GM10248 (cell line): ENCODE data around the gene EHD3.

Experiments
- CTCF ChIA-PET: fragments of 300-600 bp; sonication (Branson Sonifier 250); formaldehyde crosslinking; extraction: SDS; loops from one replicate; lab custom pipeline; 2021; ENCODE audit warnings: antibody characterized with exemption; lab: Yijun Ruan, JAX
- POLR2A ChIA-PET: fragments of 350-650 bp; sonication (Branson Sonifier 250); formaldehyde crosslinking; extraction: SDS; loops from one replicate; lab custom pipeline; 2020; ENCODE audit warnings: antibody characterized with exemption; lab: Yijun Ruan, JAX
- DNase-seq: peaks from one replicate; pipeline ENCODE4 v3.0.0; 2012; ENCODE audit errors: extremely low spot score
- TF ChIP-seq, protein P1 (sequence below): IDR thresholded peaks from 2 replicates; pipeline ENCODE4 v1.5.1; 2012; ENCODE audit warnings: mild to moderate bottlenecking, low read depth; ENCODE audit errors: extremely low read depth, missing control alignments, control extremely low read depth

Gene EHD3

DNA sequence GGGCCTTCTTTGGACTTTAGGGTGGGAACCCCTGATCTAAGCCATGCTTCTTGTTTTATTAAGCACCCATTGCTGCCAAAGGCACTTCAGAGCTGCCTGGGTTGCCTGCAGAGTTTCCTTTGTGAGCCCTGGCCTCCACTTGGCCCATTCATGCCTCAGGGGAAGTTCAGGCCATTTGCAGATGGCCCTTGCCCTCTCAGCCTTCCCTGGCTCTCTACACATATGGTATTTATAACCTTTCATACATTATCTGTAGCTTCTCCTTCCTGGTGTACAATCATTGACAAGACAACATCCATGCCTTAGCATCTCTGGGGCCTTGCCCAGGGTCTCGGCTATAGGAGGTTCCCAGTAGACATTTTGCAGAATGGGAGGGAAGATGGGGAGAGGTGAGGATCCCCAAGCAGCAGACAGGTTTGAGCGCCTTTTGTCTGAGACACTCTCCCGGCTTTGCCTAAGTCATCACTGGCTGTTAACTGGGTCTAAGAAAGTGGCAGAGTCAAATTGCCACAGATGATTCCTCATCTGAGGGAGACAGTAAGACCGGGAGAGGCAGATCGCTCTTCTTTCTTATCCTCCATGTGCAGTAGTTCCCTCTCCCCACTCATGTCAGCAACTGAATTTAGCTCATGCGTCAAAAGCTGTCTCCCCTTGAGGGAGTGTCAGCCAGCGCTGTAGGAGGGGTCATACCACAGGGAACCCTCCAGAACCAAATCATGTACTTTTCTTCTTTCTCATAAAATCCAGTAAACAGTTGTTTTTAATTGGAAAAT lies 2.7 kb downstream of the EHD3 start:
- CTCF ChIA-PET, result interaction anchor here (0.9 kb wide), 1 partner anchor 10 kb away, joined by 4 read pairs; no protein-coding TSS in a partner anchor
- POLR2A ChIA-PET, result no interaction called here
- TF ChIP-seq, protein P1, sequence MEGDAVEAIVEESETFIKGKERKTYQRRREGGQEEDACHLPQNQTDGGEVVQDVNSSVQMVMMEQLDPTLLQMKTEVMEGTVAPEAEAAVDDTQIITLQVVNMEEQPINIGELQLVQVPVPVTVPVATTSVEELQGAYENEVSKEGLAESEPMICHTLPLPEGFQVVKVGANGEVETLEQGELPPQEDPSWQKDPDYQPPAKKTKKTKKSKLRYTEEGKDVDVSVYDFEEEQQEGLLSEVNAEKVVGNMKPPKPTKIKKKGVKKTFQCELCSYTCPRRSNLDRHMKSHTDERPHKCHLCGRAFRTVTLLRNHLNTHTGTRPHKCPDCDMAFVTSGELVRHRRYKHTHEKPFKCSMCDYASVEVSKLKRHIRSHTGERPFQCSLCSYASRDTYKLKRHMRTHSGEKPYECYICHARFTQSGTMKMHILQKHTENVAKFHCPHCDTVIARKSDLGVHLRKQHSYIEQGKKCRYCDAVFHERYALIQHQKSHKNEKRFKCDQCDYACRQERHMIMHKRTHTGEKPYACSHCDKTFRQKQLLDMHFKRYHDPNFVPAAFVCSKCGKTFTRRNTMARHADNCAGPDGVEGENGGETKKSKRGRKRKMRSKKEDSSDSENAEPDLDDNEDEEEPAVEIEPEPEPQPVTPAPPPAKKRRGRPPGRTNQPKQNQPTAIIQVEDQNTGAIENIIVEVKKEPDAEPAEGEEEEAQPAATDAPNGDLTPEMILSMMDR, result no peak
- DNase-seq, result no peak

DNA sequence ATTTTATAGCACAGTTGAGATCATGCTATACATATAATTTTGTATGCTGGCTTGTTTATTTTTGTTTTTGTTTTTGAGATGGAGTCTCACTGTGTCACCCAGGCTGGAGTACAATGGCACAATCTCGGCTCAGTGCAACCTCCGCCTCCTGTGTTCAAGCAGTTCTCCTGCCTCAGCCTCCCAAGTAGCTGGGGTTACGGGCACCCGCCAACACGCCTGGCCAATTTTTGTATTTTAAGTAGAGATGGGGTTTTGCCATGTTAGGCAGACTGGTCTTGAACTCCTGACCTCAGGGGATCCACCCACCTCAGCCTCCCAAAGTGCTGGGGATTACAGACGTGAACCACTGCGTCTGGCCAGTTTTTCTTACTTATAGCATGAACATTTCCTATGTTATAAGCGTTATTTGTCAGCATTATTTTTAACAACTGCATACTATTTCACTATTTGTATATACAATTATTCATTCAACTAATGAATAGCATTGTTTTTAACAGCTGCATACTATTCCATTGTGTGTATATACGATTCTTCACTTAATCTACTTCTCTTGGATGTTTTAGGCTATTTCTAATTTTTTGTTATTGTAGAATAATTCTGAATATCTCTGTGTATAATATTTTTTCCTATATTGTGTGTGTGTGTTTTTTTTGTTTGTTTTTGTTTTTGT lies 3.5 kb downstream of the EHD3 start:
- POLR2A ChIA-PET, result no interaction called here
- DNase-seq, result no peak
- TF ChIP-seq, protein P1, result no peak
- CTCF ChIA-PET, result interaction anchor here (0.9 kb wide), 1 partner anchor 11 kb away, joined by 4 read pairs; no protein-coding TSS in a partner anchor

DNA sequence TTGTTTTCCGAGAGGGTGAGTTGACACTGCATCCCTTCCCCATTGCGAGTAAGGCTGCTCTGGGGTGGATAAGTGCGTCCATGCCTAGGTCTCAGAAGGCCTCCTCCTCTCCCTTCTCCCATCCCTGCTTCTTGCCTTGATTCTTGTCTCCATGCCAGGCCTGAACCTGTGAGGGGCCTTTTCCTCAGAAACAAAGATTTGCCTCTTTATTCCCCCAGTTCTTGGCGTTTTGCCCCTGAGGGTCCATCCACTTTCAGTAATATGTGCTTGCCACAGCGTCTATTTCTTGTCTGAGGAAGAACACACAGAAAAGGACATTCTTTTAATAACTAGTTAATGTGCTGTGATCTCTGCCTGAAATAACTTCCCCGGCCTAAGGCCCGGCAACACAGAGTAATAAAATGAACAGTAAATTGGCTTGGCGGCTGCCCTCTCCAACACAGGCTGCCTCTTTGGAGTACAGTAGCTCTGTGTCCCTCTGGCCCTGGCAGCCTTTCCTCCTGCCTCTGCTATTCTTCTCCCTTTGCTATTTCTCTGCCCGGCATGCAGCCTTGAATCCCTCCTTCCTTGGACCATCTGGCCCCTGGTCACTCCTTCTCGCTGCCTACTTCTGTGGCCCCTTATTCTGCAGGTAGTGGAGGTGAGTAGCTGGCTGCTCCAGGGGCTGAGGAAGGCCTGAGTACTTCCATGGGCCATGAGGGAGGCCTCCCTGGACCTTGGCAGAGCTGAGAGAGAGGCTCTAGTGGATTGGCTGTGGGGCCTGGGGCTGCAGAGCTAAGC lies 4.4 kb downstream of the EHD3 start:
- TF ChIP-seq, protein P1, result no peak
- ChIA-PET CTCF (interaction anchor here (1.4 kb wide), 1 partner anchor 95 kb away, joined by 3 read pairs; no protein-coding TSS in a partner anchor), POLR2A (no interaction called here)
- no peak for DNase-seq

DNA sequence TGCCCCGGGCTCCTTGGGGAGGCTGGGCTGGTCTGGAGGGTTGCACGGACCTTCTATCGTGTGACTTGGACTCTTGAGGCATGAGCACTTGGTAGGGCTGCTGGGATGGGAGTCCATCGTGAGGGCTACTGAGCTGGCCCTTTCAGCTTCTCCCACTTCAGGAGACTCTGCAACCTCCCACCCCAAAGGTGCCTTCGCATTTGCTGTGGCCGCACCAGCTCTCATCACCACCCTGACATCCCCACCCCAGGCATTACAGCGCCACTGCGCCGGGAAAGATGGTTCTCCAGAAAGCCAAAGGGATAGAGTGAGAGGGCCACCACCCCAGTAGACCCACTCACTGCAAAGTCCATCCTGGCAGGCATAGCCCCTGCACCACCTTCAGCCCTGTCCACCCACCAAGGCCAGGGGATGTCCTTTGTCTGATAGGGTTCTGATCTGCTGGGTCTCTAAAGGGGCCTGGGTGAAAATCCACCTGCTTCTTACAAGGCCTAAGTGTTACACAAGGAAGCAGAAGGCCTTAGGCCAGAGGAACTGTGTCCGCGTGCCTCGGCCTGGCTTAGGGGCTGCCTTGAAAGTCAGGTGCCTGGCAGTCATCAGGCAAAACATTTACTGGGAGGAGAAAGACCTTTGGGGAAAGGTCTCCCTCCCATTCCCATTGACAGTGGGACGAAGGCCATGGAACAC lies 5.1 kb downstream of the EHD3 start:
- CTCF ChIA-PET, result interaction anchor here (1.4 kb wide), 1 partner anchor 94 kb away, joined by 3 read pairs; no protein-coding TSS in a partner anchor
- POLR2A ChIA-PET, result no interaction called here
- TF ChIP-seq, protein P1, result no peak
- DNase-seq, result no peak

DNA sequence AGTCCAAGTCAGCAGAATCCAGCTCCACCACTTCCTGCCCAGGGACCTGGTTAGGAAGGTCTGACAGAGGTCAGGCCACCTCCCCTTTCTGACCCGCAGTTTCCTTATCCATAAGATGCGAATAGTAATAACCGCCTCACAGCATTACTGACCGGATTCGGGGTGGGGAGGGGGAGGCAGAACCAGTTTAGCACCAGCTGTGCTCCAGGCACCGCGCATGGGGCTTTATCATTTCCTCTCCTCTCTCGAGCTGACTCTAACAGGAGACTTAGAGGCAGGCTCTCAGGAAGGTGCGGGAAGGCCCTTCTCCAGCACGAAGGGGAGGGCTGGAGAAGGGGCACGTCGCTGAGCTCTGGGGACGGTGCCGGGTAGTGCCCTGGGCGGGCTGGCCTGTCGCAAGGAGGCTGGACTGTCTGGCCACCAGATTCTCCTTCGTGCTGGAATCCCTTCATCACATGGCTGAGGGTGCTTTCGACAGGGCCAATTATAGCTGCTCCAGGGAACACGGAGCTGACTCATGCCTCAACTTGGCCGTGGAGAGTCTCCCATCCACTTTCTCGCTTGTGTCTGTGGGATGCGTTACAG lies 5.7 kb downstream of the EHD3 start:
- no peak for DNase-seq
- TF ChIP-seq, protein P1, result no peak
- CTCF ChIA-PET, result interaction anchor here (1.4 kb wide), 1 partner anchor 93 kb away, joined by 3 read pairs; no protein-coding TSS in a partner anchor
- POLR2A ChIA-PET, result no interaction called here
